Gastrocnemius medialis (tissue), 4 donors: ENCODE data around the gene PIH1D1. TPM values are rescaled to one million over a fixed set of nuclear protein-coding genes. Genes with fewer than 3 reads are reported as not detected.

Experiments
- ATAC-seq, 2 donors: fragments of 150-250 bp; one replicate each; pipeline ENCODE4 v1.9.1; 2016
- DNase-seq, 2 donors: peaks; one replicate each; pipeline ENCODE4 v3.0.0-alpha.2; 2019
- H3K27ac ChIP-seq, 4 donors: fragments of 200-600 bp; sonication (generic); 1 replicate in 1 of 4; 2 replicates in 3 of 4; pipeline ENCODE4 v1.5.1; 2016 to 2018; ENCODE audit warnings: mild to moderate bottlenecking in 2 of 4, moderate library complexity in 1 of 4
- H3K27me3 ChIP-seq, 3 donors: fragments of 200-600 bp; sonication (generic) in 2 of 3; 1 replicate in 1 of 3; 2 replicates in 2 of 3; pipeline versions ENCODE4 v1.5.1 to v1.6.0; 2016 to 2019; ENCODE audit warnings: mild to moderate bottlenecking in 1 of 3, moderate library complexity in 1 of 3
- H3K36me3 ChIP-seq, 2 donors: fragments of 200-600 bp; sonication (generic) in 1 of 2; one replicate each; pipeline ENCODE4 v1.5.1; 2017 to 2018
- H3K4me1 ChIP-seq, 2 donors: fragments of 200-600 bp; sonication (generic) in 1 of 2; one replicate each; pipeline ENCODE4 v1.5.1; 2016 to 2017; ENCODE audit warnings: mild to moderate bottlenecking in 2 of 2
- H3K4me3 ChIP-seq, 4 donors: fragments of 200-600 bp; sonication (generic) in 3 of 4; 1 replicate in 1 of 4; 2 replicates in 3 of 4; pipeline ENCODE4 v1.5.1; 2016 to 2019; ENCODE audit warnings: mild to moderate bottlenecking in 2 of 4
- H3K9me3 ChIP-seq, 3 donors: fragments of 200-600 bp; sonication (generic) in 2 of 3; 1 replicate in 1 of 3; 2 replicates in 2 of 3; pipeline ENCODE4 v1.5.1; 2016 to 2019
- CTCF ChIP-seq, 5 experiments: fragments of 450-650 bp in 3 of 5; fragments of 200-600 bp in 2 of 5; sonication (generic) in 2 of 5; IDR thresholded peaks in 4 of 5; conservative IDR thresholded peaks in 1 of 5; 1 replicate in 4 of 5; 2 replicates in 1 of 5; pipeline ENCODE4 v1.5.1; 2016 to 2019; ENCODE audit warnings: antibody characterized with exemption in 5 of 5, mild to moderate bottlenecking in 3 of 5, moderate library complexity in 3 of 5
- POLR2A ChIP-seq, 2 donors: fragments of 450-650 bp; IDR thresholded peaks; one replicate each; pipeline ENCODE4 v1.6.1; 2017; ENCODE audit warnings: antibody characterized with exemption in 2 of 2, mild to moderate bottlenecking in 2 of 2, moderate library complexity in 2 of 2
- in situ Hi-C, 4 donors: fragments of 200-750 bp; cut with MboI; loops; one replicate each; pipeline versions ENCODE4 v1.15.0 to v1.8.0; 2017; ENCODE audit warnings: low sequenced_read_pairs in 4 of 4
- intact Hi-C: fragments of 100-400 bp; cut with DNase I; formaldehyde crosslinking; loops from one replicate; pipeline ENCODE4 v1.15.1; 2023; ENCODE audit warnings: low total_unique reads
- total RNA-seq, 4 donors: library from RNA; depleted of rRNA; stranded (reverse); fragments of >200 nt; gene quantifications; one replicate each; pipeline versions ENCODE4 v1.1.0 to v1.2.3, GENCODE V29; 2016

Gene PIH1D1
- total RNA-seq, 4 donors from 2014 or later: 41.9 to 107 (median 79.0) TPM

- peaks cover 0 to 8% of the 10 kb centered on the region in 2 donors for H3K4me1 ChIP-seq
- H3K4me3 ChIP-seq: no peak overlapping the region
- no peaks in the 10 kb centered on the region for H3K9me3 ChIP-seq
- H3K36me3 ChIP-seq: no peaks in the 10 kb centered on the region
- no peak for ATAC-seq
- in situ Hi-C loops (no loop called here), intact Hi-C loops (no loop called here)
- TF ChIP-seq POLR2A (IDR thresholded peaks at IDR 0.05) (no peak), CTCF (IDR thresholded peaks at IDR 0.05 in 4 of 5, conservative IDR thresholded peaks at IDR 0.05 in 1 of 5) (no peak)
- no peak overlapping the region for H3K27ac ChIP-seq
- H3K27me3 ChIP-seq: peaks cover 92 to 94% (median 93%) of the 10 kb centered on the region in 3 donors
- no peak for DNase-seq
Observed at GRCh38 chr19:49431330-49431749, 20.3 kb downstream of the PIH1D1 start.

GRCh38 chr19:49430678-49431329, 20.8 kb downstream of the PIH1D1 start:
- ATAC-seq (no peak), DNase-seq (no peak)
- intact Hi-C loops (no loop called here), in situ Hi-C loops (no loop called here)
- no peak overlapping the region for H3K27ac ChIP-seq
- no peak overlapping the region for H3K4me3 ChIP-seq
- peaks cover 92 to 94% (median 93%) of the 10 kb centered on the region in 3 donors for H3K27me3 ChIP-seq
- no peaks in the 10 kb centered on the region for H3K9me3 ChIP-seq
- peaks cover 0 to 8% of the 10 kb centered on the region in 2 donors for H3K4me1 ChIP-seq
- TF ChIP-seq POLR2A (IDR thresholded peaks at IDR 0.05): no peak
- TF ChIP-seq CTCF (IDR thresholded peaks at IDR 0.05 in 4 of 5, conservative IDR thresholded peaks at IDR 0.05 in 1 of 5): no peak
- no peaks in the 10 kb centered on the region for H3K36me3 ChIP-seq

GRCh38 chr19:49430172-49430677, 21.4 kb downstream of the PIH1D1 start:
- intact Hi-C loops: no loop called here
- no peaks in the 10 kb centered on the region for H3K9me3 ChIP-seq
- H3K36me3 ChIP-seq: no peaks in the 10 kb centered on the region
- H3K27me3 ChIP-seq: peaks cover 93 to 94% (median 93%) of the 10 kb centered on the region in 3 donors
- TF ChIP-seq POLR2A (IDR thresholded peaks at IDR 0.05) (no peak), CTCF (IDR thresholded peaks at IDR 0.05 in 4 of 5, conservative IDR thresholded peaks at IDR 0.05 in 1 of 5) (no peak)
- in situ Hi-C loops: no loop called here
- H3K4me1 ChIP-seq: peaks cover 0 to 8% of the 10 kb centered on the region in 2 donors
- no peak overlapping the region for H3K4me3 ChIP-seq
- H3K27ac ChIP-seq: no peak overlapping the region
- ATAC-seq (no peak), DNase-seq (no peak)

- Histone ChIP-seq H3K27me3 (peaks cover 93 to 96% (median 94%) of the 10 kb centered on the region in 3 donors), H3K4me1 (peaks cover 0 to 8% of the 10 kb centered on the region in 2 donors), H3K9me3 (no peaks in the 10 kb centered on the region), H3K4me3 (no peak overlapping the region), H3K36me3 (no peaks in the 10 kb centered on the region), H3K27ac (no peak overlapping the region)
- TF ChIP-seq CTCF (IDR thresholded peaks at IDR 0.05 in 4 of 5, conservative IDR thresholded peaks at IDR 0.05 in 1 of 5): no peak
- no peak for TF ChIP-seq POLR2A (IDR thresholded peaks at IDR 0.05)
- intact Hi-C loops: no loop called here
- ATAC-seq: no peak
- DNase-seq: no peak
- in situ Hi-C loops: no loop called here
Observed at GRCh38 chr19:49428547-49429451, 22.8 kb downstream of the PIH1D1 start.
